Activated naive CD8-positive, alpha-beta T cell (primary cell): ENCODE measurements around the gene ARMH2.

Experiments
- H3K27ac Mint-ChIP-seq: one replicate; pipeline ENCODE4 v1.8.0; 2021; ENCODE audit warnings: mixed read lengths
- H3K27me3 Mint-ChIP-seq: one replicate; pipeline ENCODE4 v1.8.0; 2021; ENCODE audit warnings: mixed read lengths
- H3K36me3 Mint-ChIP-seq: one replicate; pipeline ENCODE4 v1.8.0; 2021; ENCODE audit warnings: mixed read lengths
- H3K4me1 Mint-ChIP-seq: one replicate; pipeline ENCODE4 v1.8.0; 2021; ENCODE audit warnings: low read depth, mixed read lengths
- H3K4me3 Mint-ChIP-seq: one replicate; pipeline ENCODE4 v1.8.0; 2021; ENCODE audit warnings: mild to moderate bottlenecking, mixed read lengths
- H3K9me3 Mint-ChIP-seq: one replicate; pipeline ENCODE4 v1.8.0; 2021; ENCODE audit warnings: low read depth, mixed read lengths

ARMH2 gene

GRCh38 chr6:24827162-24827561, 28.4 kb upstream of the ARMH2 start:
- no peaks in the 10 kb centered on the region for H3K9me3 Mint-ChIP-seq
- H3K4me1 Mint-ChIP-seq = peaks cover 30% of the 10 kb centered on the region
- peaks cover 2% of the 10 kb centered on the region for H3K36me3 Mint-ChIP-seq
- no peaks in the 10 kb centered on the region for H3K27me3 Mint-ChIP-seq
- H3K4me3 Mint-ChIP-seq = no peak overlapping the region
- peak overlapping the region; percentile 66 for H3K27ac Mint-ChIP-seq

- H3K4me1 Mint-ChIP-seq = peaks cover 27% of the 10 kb centered on the region
- H3K36me3 Mint-ChIP-seq = peaks cover 5% of the 10 kb centered on the region
- H3K4me3 Mint-ChIP-seq = no peak overlapping the region
- no peaks in the 10 kb centered on the region for H3K27me3 Mint-ChIP-seq
- no peaks in the 10 kb centered on the region for H3K9me3 Mint-ChIP-seq
- H3K27ac Mint-ChIP-seq = peak overlapping the region; percentile 90
These were observed 26.5 kb upstream of the ARMH2 start for GRCh38 chr6:24825130-24825630.

GRCh38 chr6:24824142-24824938, 25.6 kb upstream of the ARMH2 start:
- Mint-ChIP-seq H3K36me3 (peaks cover 5% of the 10 kb centered on the region), H3K4me1 (peaks cover 27% of the 10 kb centered on the region), H3K9me3 (no peaks in the 10 kb centered on the region), H3K27me3 (no peaks in the 10 kb centered on the region), H3K4me3 (no peak overlapping the region), H3K27ac (peak overlapping the region; percentile 88)

GRCh38 chr6:24823185-24823584, 24.5 kb upstream of the ARMH2 start:
- Mint-ChIP-seq H3K27ac (peak overlapping the region; percentile 88), H3K4me1 (peaks cover 27% of the 10 kb centered on the region), H3K4me3 (no peak overlapping the region), H3K36me3 (peaks cover 5% of the 10 kb centered on the region), H3K9me3 (no peaks in the 10 kb centered on the region), H3K27me3 (no peaks in the 10 kb centered on the region)

GRCh38 chr6:24822696-24823095, 24.0 kb upstream of the ARMH2 start:
- Mint-ChIP-seq H3K4me3 (no peak overlapping the region), H3K9me3 (no peaks in the 10 kb centered on the region), H3K27me3 (no peaks in the 10 kb centered on the region), H3K4me1 (peaks cover 23% of the 10 kb centered on the region), H3K36me3 (peaks cover 5% of the 10 kb centered on the region), H3K27ac (peak overlapping the region; percentile 88)

- Mint-ChIP-seq H3K27me3 (no peaks in the 10 kb centered on the region), H3K27ac (peak overlapping the region; percentile 93), H3K36me3 (peaks cover 5% of the 10 kb centered on the region), H3K4me1 (peaks cover 20% of the 10 kb centered on the region), H3K9me3 (no peaks in the 10 kb centered on the region), H3K4me3 (no peak overlapping the region)
These were observed 23.2 kb upstream of the ARMH2 start for GRCh38 chr6:24821860-24822444.

GRCh38 chr6:24818346-24818745, 19.6 kb upstream of the ARMH2 start:
- Mint-ChIP-seq H3K4me3 (no peak overlapping the region), H3K36me3 (peaks cover 5% of the 10 kb centered on the region), H3K9me3 (no peaks in the 10 kb centered on the region), H3K27me3 (no peaks in the 10 kb centered on the region), H3K4me1 (peaks cover 9% of the 10 kb centered on the region), H3K27ac (peak overlapping the region; percentile 84)

GRCh38 chr6:24809728-24810127, 11.0 kb upstream of the ARMH2 start:
- Mint-ChIP-seq H3K27me3 (no peaks in the 10 kb centered on the region), H3K27ac (peak overlapping the region; percentile 85), H3K4me3 (no peak overlapping the region), H3K36me3 (peaks cover 4% of the 10 kb centered on the region), H3K9me3 (no peaks in the 10 kb centered on the region), H3K4me1 (peaks cover 2% of the 10 kb centered on the region)

GRCh38 chr6:24807584-24807983, 8.9 kb upstream of the ARMH2 start:
- Mint-ChIP-seq H3K4me1 (peaks cover 2% of the 10 kb centered on the region), H3K27me3 (no peaks in the 10 kb centered on the region), H3K4me3 (no peak overlapping the region), H3K36me3 (peaks cover 4% of the 10 kb centered on the region), H3K9me3 (no peaks in the 10 kb centered on the region), H3K27ac (peak overlapping the region; percentile 51)

GRCh38 chr6:24802271-24803059, 3.7 kb upstream of the ARMH2 start:
- Mint-ChIP-seq H3K27ac (peak overlapping the region; percentile 83), H3K36me3 (peaks cover 10% of the 10 kb centered on the region), H3K4me3 (no peak overlapping the region), H3K4me1 (peaks cover 11% of the 10 kb centered on the region), H3K9me3 (no peaks in the 10 kb centered on the region), H3K27me3 (no peaks in the 10 kb centered on the region)

GRCh38 chr6:24799541-24799915, 811 bp upstream of the ARMH2 start:
- Mint-ChIP-seq H3K36me3 (peaks cover 10% of the 10 kb centered on the region), H3K9me3 (no peaks in the 10 kb centered on the region), H3K27me3 (no peaks in the 10 kb centered on the region), H3K4me3 (no peak overlapping the region), H3K4me1 (peaks cover 22% of the 10 kb centered on the region), H3K27ac (peak overlapping the region; percentile 54)

GRCh38 chr6:24797596-24798216, 1.0 kb downstream of the ARMH2 start:
- no peaks in the 10 kb centered on the region for H3K27me3 Mint-ChIP-seq
- H3K4me3 Mint-ChIP-seq = no peak overlapping the region
- no peaks in the 10 kb centered on the region for H3K9me3 Mint-ChIP-seq
- H3K27ac Mint-ChIP-seq = peak overlapping the region; percentile 28
- H3K36me3 Mint-ChIP-seq = peaks cover 11% of the 10 kb centered on the region
- peaks cover 22% of the 10 kb centered on the region for H3K4me1 Mint-ChIP-seq

- Mint-ChIP-seq H3K27ac (peak overlapping the region; percentile 42), H3K27me3 (no peaks in the 10 kb centered on the region), H3K9me3 (no peaks in the 10 kb centered on the region), H3K4me3 (no peak overlapping the region), H3K36me3 (peaks cover 11% of the 10 kb centered on the region), H3K4me1 (peaks cover 22% of the 10 kb centered on the region)
These were observed 2.0 kb downstream of the ARMH2 start for GRCh38 chr6:24796616-24797290.

GRCh38 chr6:24795106-24795505, 3.6 kb downstream of the ARMH2 start:
- H3K27ac Mint-ChIP-seq = no peak overlapping the region
- no peaks in the 10 kb centered on the region for H3K9me3 Mint-ChIP-seq
- H3K4me1 Mint-ChIP-seq = peaks cover 20% of the 10 kb centered on the region
- no peaks in the 10 kb centered on the region for H3K27me3 Mint-ChIP-seq
- H3K4me3 Mint-ChIP-seq = no peak overlapping the region
- peaks cover 9% of the 10 kb centered on the region for H3K36me3 Mint-ChIP-seq
